GM18502 (cell line): ENCODE results near the gene RSRC1.
"Not testable (repeated sequence)": the region's sequence is repeated elsewhere in the genome, so short reads cannot be mapped to it uniquely, and the experiment has no call there.

Source experiments
- ATAC-seq: cut with Tn5 transposase; IDR thresholded peaks from one replicate; pipeline ENCODE4 v1.9.1; 2021; ENCODE audit warnings: mild to moderate bottlenecking; ENCODE audit not compliant: unreplicated experiment, poor library complexity

Gene RSRC1

GRCh38 chr3:158109804-158110657, at the start of gene RSRC1:
Gene RSRC1 (plus strand): TSS chr3:158110089. CDS start chr3:158122105, 12,016 bp downstream.
- ATAC-seq, result peak; percentile 73

- ATAC-seq, result not testable (repeated sequence)
Observed at GRCh38 chr3:158065574-158065973, 44.3 kb upstream of the RSRC1 start.

GRCh38 chr3:158072790-158073189, 37.1 kb upstream of the RSRC1 start:
- ATAC-seq, result no peak

GRCh38 chr3:158074591-158074990, 35.3 kb upstream of the RSRC1 start:
- no peak for ATAC-seq

- ATAC-seq, result no peak
Observed at GRCh38 chr3:158079599-158079998, 30.3 kb upstream of the RSRC1 start.

- no peak for ATAC-seq
Observed at GRCh38 chr3:158084651-158085050, 25.2 kb upstream of the RSRC1 start.

- no peak for ATAC-seq
Observed at GRCh38 chr3:158085358-158085757, 24.5 kb upstream of the RSRC1 start.

- ATAC-seq, result no peak
Observed at GRCh38 chr3:158085931-158086330, 24.0 kb upstream of the RSRC1 start.

- no peak for ATAC-seq
Observed at GRCh38 chr3:158086361-158086760, 23.5 kb upstream of the RSRC1 start.

GRCh38 chr3:158086776-158087175, 23.1 kb upstream of the RSRC1 start:
- no peak for ATAC-seq

- ATAC-seq, result no peak
Observed at GRCh38 chr3:158091531-158091930, 18.4 kb upstream of the RSRC1 start.

- ATAC-seq, result no peak
Observed at GRCh38 chr3:158093526-158093925, 16.4 kb upstream of the RSRC1 start.

- ATAC-seq, result peak; percentile 63
Observed at GRCh38 chr3:158094235-158095110, 15.4 kb upstream of the RSRC1 start.

GRCh38 chr3:158095111-158095813, 14.6 kb upstream of the RSRC1 start:
- ATAC-seq, result peak; percentile 25

- ATAC-seq, result no peak
Observed at GRCh38 chr3:158095814-158096704, 13.8 kb upstream of the RSRC1 start.

- no peak for ATAC-seq
Observed at GRCh38 chr3:158097081-158097592, 12.8 kb upstream of the RSRC1 start.

- ATAC-seq, result peak; percentile 79
Observed at GRCh38 chr3:158097593-158098308, 12.1 kb upstream of the RSRC1 start.

- ATAC-seq, result no peak
Observed at GRCh38 chr3:158098309-158098639, 11.6 kb upstream of the RSRC1 start.
